EL (cell line): ENCODE results near the gene ZBTB25.

Source experiments
- DNase-seq: peaks from one replicate; pipeline ENCODE4 v3.0.0-alpha.2; 2016

Gene ZBTB25

DNA sequence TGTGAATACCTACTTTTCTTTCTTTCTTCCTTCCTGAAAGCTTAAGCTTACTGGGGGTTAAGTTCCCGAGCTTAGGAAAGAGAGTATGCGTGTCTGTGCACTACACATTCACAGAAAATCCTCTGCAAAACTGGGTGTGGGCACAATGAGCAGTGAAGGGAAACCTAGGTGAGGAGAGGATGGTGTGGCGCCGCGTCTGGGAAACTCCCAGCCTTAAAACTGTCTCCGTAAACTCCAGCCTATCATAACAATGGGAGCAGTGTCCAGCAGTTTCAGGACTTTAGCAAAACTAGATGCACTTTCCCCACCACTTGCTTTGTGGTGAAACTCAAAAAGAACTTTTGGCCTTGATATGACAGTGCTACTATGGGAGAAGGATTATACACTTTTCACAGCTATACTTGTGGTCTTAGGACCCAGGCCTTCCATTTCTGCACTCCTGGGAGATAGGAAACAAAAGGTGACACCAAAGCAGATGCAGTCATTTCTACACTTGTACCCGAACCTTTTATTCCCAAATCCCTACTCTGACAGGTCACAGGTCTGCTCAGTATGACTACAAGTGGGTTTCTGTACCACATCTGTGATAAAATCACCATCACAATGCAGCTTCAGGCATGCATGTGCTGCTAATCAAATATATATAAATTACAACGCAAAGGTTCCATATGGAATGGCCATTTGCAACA, 27.9 kb downstream of the ZBTB25 start:
- DNase-seq = no peak

GRCh38 chr14:64474698-64475097, 28.9 kb downstream of the ZBTB25 start:
- DNase-seq = no peak

- no peak for DNase-seq
These were observed 29.6 kb downstream of the ZBTB25 start for GRCh38 chr14:64474041-64474440.

DNA sequence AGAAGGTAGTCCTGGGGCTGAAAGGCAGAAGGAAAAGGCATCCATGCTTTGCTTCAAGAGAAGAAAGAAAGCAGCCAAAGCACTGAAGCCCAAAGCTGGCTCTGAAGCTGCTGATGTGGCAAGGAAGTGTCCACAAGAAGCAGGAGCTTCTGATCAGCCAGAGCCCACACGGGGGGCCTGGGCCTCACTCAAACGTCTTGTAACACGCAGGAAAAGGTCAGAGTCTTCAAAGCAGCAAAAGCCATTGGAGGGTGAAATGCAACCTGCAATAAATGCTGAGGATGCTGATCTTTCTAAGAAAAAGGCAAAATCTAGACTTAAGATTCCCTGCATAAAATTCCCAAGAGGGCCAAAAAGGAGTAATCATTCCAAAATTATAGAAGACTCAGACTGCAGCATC, 35.2 kb downstream of the ZBTB25 start:
- no peak for DNase-seq

DNA sequence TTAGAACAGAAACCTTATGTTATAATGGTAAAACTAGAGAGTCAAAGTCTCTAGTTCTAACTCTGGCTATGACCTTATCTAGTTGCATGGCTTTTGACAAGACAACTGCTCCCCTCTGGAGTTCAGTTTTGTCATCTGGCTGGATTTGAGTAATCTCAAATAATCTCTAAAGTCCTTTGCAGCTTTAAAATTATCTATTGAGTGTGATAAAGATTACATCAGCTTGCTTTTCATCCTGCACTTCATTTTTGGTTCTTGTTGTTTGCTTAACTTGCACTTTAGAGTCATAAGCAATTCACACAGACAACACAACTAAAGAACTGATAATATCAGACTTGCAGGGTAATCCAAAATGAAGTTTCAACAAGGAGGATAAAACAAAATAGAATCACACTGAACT, 36.1 kb downstream of the ZBTB25 start:
- no peak for DNase-seq

DNA sequence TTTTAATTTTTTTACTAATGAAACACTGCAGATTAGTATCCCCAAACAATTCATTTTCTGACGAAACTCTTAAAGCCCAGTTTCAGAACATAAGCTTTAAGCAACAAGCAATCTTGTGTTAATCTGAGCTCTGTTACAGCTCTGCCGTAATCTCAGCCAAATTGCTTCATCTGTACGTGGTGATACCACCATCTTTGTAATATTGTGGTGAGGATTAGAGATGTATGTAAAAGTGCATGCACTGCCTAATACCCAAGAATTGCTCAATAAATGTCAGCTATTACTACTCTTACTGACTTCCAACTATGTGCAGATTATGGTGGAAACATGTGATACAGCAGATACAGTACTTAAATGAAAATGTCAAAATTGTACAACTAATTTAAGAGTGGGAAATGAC, 36.5 kb downstream of the ZBTB25 start:
- no peak for DNase-seq

DNA sequence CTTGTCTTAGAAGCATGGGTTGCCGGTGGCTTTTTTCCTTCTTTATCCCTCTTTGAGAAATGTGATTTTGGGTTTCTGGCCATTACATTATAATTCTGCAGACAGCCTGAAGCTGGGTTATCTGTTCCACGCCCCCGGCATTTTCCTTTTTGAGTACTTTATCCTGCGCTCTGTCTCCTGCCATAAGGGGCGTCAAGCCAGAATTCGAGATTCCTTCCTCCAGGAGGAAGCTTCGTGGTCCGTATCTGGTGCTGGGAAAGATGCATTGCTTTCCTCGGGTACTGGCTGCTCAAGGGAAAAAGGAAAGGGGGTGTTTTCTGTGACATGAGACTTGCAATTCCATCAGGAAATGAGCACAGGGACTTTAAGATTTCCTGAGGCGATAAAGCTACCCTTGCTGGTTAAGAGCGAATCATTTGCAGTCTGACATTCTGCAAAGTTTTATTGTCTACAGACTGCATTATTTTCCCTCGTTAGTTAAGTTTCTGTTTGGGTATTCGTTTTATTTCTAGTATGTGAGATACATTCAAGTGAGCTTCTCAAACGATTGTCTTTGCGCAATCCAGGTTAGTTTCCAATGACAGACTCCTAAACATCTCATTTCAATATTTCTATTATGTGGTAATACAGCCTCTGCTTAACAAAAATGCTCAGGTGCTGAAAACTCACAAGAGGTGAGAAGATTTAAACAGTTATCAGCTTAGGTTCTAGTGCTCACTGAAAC, 37.6 kb downstream of the ZBTB25 start:
- DNase-seq = peak; percentile 66

DNA sequence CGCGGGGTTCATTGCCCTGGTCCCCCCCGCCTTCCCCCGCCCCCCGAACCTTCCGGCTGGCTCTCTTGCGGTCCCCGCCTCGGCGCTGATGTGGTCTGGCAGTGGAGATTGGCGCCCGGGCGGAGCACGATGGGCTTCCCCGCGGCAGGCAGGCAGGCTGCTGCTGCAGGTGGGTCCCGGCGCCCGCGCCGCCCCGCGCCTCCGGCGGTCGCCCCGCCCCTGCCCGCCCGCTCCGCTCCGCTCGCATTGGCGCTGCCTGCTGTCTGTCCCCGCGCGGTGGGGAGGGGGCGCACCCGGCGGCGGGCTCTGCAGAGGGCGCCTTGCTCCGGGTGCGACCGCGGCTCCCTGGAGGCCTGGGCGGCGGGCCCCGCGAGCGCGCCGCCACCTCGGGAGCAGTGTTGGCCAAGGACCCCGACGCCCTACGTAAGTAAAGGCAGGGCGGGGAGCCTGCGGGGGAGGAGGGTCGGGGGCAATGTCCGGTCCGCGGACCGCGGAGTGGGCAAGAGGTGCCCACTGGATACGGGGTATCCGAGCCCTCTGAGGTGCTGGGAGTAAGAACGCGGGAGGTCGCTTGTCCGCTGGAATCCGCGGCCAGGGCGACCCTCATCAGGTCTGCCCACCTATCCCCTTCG, 38.3 kb downstream of the ZBTB25 start, which contains the start of gene AKAP5:
Gene AKAP5 (plus strand): TSS at position 309 of the 632 bp plus-strand sequence. CDS start 2,896 bp downstream, outside the sequence.
- DNase-seq = peak; percentile 54

- DNase-seq = no peak
These were observed 39.0 kb downstream of the ZBTB25 start for GRCh38 chr14:64464651-64465050.

GRCh38 chr14:64463873-64464272, 39.8 kb downstream of the ZBTB25 start:
- DNase-seq = no peak

DNA sequence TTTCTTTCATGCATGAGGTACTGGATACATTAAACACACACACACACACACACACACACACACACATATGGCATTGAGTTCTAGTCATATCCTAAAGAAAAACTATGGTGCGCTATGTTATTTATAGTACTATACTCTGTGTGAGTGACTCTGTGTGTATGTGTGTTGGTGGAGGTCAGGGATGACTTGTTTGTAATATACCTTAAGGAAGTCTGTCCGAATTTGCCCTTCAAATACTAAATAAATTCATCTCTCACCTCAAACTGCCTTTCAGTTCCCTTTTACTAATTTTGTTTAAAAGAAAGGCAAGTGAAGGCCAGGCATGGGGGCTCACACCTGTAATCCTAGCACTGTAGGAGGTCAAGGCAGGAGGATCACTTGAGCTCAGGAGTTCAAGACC, 40.4 kb downstream of the ZBTB25 start:
- no peak for DNase-seq

GRCh38 chr14:64461221-64461620, 42.4 kb downstream of the ZBTB25 start:
- DNase-seq = no peak

DNA sequence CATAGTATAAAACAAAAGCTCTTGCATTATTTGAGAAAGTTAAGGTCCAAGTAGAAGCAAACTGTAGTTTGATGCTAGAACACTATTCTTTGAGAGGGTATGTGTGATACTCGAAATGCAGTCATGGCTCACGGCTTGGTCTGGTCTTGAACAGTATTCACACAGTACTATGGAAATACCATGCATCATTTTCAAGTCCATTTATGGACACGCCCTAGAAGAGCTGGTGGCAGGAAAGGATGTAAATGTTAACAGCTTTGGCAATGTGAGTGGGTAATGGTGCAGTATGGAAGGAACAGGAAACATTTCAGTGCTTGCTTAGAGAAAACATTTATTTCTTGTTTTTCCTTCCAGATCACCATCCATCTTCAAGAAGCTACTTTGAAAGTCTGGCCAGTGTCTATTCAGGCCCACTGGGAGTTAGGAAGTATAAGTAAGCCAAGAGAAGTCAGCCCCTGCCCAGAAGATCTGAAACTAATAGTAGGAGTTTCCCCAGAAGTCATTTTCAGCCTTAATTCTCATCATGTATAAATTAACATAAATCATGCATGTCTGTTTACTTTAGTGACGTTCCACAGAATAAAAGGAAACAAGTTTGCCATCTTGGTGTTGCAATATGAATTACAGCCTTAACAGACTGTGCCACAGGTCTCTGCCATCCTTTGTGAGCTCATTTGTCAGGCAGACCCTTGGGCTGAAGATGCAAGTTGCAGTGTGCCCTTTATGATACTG, 44.1 kb downstream of the ZBTB25 start:
- DNase-seq = no peak

DNA sequence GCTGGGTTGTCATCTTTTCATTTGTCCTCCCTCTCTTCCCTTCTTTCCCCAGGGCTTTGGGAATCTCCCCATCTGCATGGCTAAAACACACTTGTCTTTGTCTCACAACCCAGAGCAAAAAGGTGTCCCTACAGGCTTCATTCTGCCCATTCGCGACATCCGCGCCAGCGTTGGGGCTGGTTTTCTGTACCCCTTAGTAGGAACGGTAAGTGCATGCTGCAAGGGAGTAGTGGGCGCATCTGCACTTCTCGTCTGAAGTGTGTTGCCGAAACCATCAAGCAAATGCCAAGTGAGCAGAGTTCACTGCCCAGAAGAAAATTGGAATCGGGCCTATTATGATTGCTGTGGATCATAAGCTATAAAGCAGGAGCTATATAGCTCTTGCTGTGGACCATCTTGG, 49.0 kb downstream of the ZBTB25 start:
- no peak for DNase-seq

GRCh38 chr14:64450255-64450654, 53.4 kb downstream of the ZBTB25 start:
- DNase-seq = no peak

DNA sequence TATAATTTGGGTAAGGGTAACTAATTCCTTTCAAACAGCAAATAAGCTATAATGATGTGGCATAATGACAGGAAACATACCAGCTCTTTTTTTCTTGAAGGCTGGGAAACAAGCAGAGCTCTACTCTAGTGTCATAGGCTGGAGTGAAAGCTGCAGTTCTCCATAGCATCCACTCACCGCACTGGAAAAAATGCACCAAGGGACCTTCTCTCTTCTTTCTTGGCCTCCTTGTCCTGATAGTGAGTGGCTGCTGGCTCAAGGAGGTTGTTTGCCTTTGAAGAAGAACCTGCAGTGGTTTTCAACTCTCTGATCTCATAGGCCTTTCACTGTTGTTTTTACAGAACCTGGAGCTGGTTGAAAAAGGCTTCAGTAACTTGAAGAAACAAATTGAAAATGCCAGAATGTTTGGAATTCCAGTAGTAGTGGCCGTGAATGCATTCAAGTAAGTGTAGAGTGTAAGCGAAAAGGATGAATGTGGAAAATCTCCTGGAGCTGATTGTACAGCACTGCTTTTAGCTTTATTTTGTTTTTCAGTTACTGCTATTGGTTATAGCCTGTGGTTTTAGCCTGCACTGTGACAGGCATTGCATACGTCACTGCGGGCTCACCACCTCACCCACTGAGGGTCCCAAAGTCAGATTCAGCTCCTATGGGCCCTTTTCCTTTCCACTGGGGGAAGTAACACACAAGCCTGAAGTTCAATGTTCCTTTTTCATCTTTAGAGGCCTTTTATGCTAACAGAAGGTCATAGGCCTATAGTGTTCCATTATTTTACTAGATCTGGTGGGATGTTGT, 55.6 kb downstream of the ZBTB25 start:
- no peak for DNase-seq

DNA sequence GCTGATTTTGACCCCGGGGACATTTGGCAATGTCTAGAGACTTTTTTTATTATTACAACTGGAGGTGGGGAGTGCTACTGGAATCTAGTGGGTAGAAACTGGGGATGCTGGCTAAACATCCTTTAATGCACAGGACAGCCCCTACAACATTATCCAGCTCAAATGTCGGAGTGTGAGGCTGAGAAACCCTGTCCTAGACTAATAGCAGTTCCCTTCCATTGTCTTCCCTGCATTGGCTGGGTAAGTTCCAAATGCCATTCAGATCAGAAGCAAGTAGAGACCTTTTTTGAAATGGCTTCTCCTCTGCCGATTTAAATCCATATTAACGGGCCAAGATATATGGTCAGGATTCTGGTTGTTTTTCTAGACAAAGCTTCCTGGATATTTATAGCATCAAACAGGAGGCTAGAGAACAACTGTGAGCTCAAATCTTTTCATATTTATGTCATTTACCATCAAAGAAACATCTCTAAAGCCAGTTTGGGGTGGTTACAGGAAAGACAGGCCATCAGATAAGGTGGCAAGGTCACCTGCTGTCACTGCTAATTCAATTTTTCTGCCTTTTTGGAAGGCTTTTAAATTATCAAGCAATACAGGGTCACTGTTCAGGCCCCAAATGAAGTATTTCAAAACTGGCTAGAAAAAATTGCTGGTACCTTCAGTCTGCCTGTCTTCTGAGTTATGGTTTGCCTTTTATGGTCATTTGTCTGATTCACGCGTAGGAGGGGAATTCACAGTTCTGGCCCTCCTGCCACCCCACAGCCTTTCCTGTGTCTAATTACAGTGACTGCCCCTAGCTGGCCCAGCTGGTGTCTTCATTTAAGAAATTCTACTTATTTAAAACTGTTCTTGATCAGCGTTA, 58.4 kb downstream of the ZBTB25 start:
- DNase-seq = peak; percentile 85

- DNase-seq = no peak
These were observed 59.5 kb downstream of the ZBTB25 start for GRCh38 chr14:64444140-64444539.

DNA sequence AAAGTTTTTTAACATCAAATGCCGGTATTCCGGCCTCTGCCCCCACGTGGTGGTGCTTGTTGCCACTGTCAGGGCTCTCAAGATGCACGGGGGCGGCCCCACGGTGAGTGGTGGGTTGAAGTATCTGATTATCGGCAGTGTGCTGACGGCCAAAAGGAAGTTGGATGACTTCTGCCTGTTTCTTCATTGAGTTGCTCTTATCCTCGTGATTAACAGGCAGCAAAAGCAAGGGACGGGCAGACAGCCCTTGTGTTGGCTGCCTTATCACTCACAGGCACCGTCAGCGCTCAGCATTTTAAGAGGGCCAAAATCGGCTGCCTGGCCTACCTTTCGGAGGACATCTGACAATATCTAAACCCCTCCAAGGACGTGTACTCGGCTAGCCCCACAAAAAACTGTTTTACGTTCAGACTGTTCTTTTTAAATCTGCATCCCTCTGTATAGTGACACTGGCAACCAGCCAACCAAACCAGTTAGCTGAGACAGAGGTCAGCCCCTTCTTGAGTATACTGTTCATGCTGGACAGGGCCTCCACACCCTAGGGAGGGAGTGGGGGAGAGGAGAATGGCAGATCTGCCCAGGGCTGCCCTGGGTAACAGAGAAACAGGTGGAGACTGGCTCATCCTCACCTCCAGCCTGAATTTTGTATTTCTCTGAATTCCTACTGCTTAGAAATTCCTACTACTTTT, 61.2 kb downstream of the ZBTB25 start:
- no peak for DNase-seq

DNA sequence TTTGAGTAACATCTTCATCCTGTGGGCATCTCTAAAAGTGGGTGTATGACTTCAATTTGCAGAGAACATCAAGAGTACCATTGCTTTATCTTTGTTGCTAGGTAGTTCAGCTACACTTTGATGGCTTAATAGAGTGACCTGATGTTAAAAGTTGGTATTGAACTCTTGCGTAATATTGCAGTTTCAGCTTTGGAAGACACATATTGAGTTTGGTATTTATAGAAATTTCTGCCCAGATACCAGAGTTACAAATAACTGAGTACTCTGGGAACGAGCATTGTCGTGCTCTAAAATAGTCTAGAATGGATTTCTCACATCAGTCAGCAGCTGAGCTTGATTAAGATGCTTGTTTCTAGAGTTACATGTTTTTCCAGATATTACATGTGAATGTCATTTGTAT, 63.1 kb downstream of the ZBTB25 start:
- DNase-seq = peak; percentile 32

GRCh38 chr14:64439141-64439540, 64.5 kb downstream of the ZBTB25 start:
- no peak for DNase-seq
